ENCODE data around the gene ADPRH.

ADPRH gene

DNA sequence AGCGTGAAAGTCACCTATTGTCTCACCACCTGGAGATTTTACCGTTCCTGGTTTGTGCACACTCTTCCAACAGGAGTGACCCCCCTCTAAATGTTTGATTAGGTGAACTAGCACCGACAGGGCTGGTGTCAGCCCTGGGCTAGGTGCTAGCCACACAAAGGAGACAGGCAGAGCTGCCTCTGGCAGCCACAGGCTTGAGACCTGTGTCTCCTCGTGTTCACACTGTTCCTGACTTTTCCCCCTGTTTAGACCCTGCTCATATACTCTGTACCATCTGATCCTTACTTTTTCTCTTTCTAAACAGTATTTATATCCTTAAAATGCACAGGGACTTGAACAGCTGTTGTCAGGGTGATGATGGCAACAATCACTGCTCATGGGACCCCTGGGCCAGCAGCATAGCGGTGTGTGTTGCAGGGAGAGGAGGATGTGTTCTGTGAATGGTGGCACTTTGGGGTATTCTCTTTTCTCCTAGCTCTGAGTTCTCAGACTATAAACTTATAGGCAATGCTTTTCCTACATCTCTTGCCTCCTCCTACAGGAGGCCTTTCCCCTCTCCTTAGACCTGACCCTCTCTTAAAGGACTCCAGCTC lies 25.4 kb upstream of the ADPRH start:
- DNase-seq (ENCODE audit: low read depth), result no peak
- TF ChIP-seq, protein P1, sequence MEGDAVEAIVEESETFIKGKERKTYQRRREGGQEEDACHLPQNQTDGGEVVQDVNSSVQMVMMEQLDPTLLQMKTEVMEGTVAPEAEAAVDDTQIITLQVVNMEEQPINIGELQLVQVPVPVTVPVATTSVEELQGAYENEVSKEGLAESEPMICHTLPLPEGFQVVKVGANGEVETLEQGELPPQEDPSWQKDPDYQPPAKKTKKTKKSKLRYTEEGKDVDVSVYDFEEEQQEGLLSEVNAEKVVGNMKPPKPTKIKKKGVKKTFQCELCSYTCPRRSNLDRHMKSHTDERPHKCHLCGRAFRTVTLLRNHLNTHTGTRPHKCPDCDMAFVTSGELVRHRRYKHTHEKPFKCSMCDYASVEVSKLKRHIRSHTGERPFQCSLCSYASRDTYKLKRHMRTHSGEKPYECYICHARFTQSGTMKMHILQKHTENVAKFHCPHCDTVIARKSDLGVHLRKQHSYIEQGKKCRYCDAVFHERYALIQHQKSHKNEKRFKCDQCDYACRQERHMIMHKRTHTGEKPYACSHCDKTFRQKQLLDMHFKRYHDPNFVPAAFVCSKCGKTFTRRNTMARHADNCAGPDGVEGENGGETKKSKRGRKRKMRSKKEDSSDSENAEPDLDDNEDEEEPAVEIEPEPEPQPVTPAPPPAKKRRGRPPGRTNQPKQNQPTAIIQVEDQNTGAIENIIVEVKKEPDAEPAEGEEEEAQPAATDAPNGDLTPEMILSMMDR (conservative IDR thresholded peaks at IDR 0.05; ENCODE audit: low read depth, low read length), result no peak

DNA sequence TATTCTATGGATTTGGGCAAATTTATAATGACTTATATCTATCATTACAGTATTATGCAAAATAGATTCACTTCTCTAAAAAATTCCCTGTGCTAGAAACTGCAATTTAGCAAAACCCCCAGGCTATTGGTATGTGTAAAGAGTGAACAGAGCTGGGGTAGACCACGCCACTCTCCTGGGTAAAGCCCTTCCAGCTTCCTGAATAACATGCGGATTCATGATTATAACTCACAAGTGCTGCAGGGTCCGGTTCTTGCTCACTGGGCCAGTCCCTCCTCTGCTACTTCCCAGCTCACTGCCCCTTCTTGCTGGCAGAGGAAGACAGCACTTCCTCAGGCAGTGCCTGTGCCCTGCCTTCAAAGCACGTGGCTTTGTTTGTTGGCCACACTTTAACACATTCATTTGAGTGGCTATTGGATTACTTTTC lies 24.0 kb upstream of the ADPRH start:
- no peak for DNase-seq (ENCODE audit: low read depth)
- TF ChIP-seq, protein P1 (conservative IDR thresholded peaks at IDR 0.05; ENCODE audit: low read depth, low read length), result no peak

More for the DNA sequence above, 25.4 kb upstream of the ADPRH start:
- no peak overlapping the region for H3K4me3 ChIP-seq (ENCODE audit: low read length)

DNA sequence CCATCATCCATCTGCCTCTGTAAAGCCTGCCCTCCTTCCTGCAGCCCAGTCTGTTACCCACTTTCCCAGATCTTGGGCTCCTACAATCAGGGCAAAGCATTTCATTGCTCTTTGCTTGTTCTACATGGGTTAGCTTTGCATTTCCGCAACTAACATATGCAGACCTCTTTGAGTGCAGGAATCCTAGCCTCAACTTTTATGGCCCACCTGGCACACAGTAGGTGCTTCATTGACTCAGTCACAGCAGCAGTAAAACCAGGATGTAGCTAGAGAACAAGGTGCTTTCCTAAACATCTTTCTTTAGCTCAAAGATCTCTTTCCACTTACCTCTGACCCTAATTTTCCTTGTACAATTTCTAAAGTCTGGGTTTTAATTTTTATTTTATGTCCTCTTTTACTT lies 23.4 kb upstream of the ADPRH start:
- TF ChIP-seq, protein P1 (conservative IDR thresholded peaks at IDR 0.05; ENCODE audit: low read depth, low read length), result no peak
- no peak overlapping the region for H3K4me3 ChIP-seq (ENCODE audit: low read length)
- DNase-seq (ENCODE audit: low read depth), result no peak

More for the DNA sequence above, 24.0 kb upstream of the ADPRH start:
- H3K4me3 ChIP-seq (ENCODE audit: low read length), result no peak overlapping the region

DNA sequence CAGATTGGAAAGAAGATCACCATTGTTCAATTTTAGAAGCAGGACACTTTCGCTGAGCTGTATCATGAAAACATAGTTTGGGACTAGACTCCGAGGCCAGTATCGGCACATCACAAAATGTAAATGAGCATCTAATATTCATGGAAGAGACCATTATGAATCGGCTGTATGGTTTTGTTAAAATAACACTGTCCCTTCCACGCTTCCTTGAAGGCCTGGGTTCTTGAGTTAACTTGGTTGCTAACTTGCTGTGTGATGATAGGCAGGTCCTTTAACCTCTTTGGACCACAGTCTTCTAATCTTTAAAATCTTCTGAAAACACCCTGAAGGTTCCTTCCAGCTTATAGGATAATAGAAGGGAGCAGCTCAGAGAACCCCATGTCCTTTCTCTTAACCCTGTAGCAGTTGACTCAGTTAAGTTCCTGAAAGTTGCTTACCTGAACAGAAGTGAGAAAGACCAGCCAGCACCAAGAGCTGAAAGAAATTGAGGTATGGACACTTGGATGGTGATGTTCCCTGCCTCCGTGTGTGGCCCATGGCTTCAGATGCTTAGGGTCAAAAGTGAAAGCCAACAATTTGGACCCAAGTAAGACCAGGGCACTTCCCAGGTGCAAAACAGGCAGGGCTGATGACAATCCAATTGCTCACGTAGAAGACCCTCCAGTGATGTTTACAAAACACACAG lies 22.0 kb upstream of the ADPRH start:
- no peak for DNase-seq (ENCODE audit: low read depth)

DNA sequence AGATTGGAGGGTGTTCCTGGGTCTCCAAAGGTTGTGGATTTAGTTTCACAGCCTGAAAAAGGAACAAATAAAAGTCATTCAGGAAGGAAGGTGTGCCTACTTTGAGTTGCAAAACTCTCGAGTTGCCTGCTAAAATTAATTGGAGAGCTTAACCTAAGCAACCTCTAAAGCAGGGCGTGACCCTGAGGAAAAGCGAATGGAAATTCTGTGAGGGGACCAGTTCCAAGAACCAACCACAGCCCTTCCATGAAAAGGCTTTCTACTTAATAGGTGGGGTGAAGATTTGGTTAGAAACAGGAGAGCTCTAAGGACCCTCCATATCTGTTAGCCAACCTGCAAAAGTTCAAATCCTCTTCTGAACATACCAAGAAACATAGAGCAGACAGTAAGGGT lies 21.4 kb upstream of the ADPRH start:
- H3K4me3 ChIP-seq (ENCODE audit: low read length), result no peak overlapping the region
- TF ChIP-seq, protein P1 (conservative IDR thresholded peaks at IDR 0.05; ENCODE audit: low read depth, low read length), result no peak
- DNase-seq (ENCODE audit: low read depth), result no peak

More for the DNA sequence above, 22.0 kb upstream of the ADPRH start:
- no peak overlapping the region for H3K4me3 ChIP-seq (ENCODE audit: low read length)
- TF ChIP-seq, protein P1 (conservative IDR thresholded peaks at IDR 0.05; ENCODE audit: low read depth, low read length), result no peak

DNA sequence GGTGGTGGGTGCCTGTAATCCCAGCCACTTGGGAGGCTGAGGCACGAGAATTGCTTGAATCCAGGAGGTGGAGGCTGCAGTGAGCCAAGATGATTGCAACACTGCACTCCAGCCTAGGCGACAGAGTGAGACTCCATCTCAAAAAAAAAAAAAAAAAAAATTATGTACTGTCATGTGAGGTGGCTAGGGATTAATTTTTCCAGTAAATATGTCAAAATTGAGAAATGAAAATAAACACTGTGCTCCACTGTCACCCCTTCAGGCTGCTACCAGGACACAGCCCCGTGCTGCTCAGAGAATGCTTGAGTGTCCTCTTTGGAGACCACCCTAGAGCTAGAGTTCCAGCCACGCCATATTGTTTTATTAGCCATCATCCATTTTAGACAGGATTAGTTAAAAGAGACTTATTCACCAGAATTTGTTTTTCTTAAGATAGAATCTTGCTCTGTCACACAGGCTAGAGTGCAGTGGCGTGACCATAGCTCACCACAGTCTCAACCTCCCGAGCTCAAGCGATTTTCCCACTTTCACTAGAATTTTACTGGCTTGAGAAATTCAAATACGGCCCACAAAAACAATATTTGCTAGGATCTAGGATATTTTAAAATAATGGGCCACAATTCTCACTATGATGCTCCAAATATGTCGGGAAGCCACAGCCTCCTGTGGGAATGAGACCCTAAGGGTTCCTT lies 20.5 kb upstream of the ADPRH start:
- no peak for DNase-seq (ENCODE audit: low read depth)
- TF ChIP-seq, protein P1 (conservative IDR thresholded peaks at IDR 0.05; ENCODE audit: low read depth, low read length), result no peak
- H3K4me3 ChIP-seq (ENCODE audit: low read length), result no peak overlapping the region
